ENCODE data around the gene MPLKIP. TPM values are rescaled to one million over a fixed set of nuclear protein-coding genes. Genes with fewer than 3 reads are reported as not detected.

The MPLKIP gene
- total RNA-seq, 1 experiment from 2014 or later = 61.6 TPM

GRCh38 chr7:40097728-40098127 lies 36.7 kb downstream of the MPLKIP start:
- Mint-ChIP-seq H3K9me3 (no peaks in the 10 kb centered on the region), H3K4me3 (no peak overlapping the region), H3K4me1 (peaks cover 24% of the 10 kb centered on the region), H3K27ac (peak overlapping the region; percentile 76; the same call in 1 of the 2 replicates), H3K36me3 (peaks cover 20% of the 10 kb centered on the region), H3K27me3 (ENCODE audit: low read depth) (no peaks in the 10 kb centered on the region)
- DNase-seq (ENCODE audit: low spot score) = no peak
- ChIA-PET POLR2A (interaction anchor here (0.7 kb wide), 1 partner anchor 151 kb away, joined by 5 read pairs; no protein-coding TSS in a partner anchor), CTCF (interaction anchor here (0.6 kb wide), 1 partner anchor 85 kb away, joined by 3 read pairs; no protein-coding TSS in a partner anchor)
- no peak for ATAC-seq
- TF ChIP-seq, protein P1, sequence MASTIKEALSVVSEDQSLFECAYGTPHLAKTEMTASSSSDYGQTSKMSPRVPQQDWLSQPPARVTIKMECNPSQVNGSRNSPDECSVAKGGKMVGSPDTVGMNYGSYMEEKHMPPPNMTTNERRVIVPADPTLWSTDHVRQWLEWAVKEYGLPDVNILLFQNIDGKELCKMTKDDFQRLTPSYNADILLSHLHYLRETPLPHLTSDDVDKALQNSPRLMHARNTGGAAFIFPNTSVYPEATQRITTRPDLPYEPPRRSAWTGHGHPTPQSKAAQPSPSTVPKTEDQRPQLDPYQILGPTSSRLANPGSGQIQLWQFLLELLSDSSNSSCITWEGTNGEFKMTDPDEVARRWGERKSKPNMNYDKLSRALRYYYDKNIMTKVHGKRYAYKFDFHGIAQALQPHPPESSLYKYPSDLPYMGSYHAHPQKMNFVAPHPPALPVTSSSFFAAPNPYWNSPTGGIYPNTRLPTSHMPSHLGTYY (CRISPR knock-in tag; IDR thresholded peaks at IDR 0.05) = no peak

GRCh38 chr7:40095695-40096327 lies 38.6 kb downstream of the MPLKIP start:
- H3K9me3 Mint-ChIP-seq = no peaks in the 10 kb centered on the region
- peaks cover 26% of the 10 kb centered on the region for H3K36me3 Mint-ChIP-seq
- ChIA-PET CTCF (no interaction called here), POLR2A (no interaction called here)
- H3K27me3 Mint-ChIP-seq (ENCODE audit: low read depth) = no peaks in the 10 kb centered on the region
- no peak for TF ChIP-seq SP1 (CRISPR knock-in tag; conservative IDR thresholded peaks at IDR 0.05)
- no peak for TF ChIP-seq GRHL2 (CRISPR knock-in tag; IDR thresholded peaks at IDR 0.05; ENCODE audit: insufficient replicate concordance, severe bottlenecking)
- TF ChIP-seq, protein P2, sequence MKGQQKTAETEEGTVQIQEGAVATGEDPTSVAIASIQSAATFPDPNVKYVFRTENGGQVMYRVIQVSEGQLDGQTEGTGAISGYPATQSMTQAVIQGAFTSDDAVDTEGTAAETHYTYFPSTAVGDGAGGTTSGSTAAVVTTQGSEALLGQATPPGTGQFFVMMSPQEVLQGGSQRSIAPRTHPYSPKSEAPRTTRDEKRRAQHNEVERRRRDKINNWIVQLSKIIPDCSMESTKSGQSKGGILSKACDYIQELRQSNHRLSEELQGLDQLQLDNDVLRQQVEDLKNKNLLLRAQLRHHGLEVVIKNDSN (CRISPR knock-in tag; IDR thresholded peaks at IDR 0.05) = no peak
- H3K4me1 Mint-ChIP-seq = peaks cover 24% of the 10 kb centered on the region
- 0 out of 2 replicates have a peak overlapping the region, but pooled peaks have one; percentile 42 for H3K27ac Mint-ChIP-seq
- DNase-seq (ENCODE audit: low spot score) = no peak
- ATAC-seq = peak; percentile 73
- H3K4me3 Mint-ChIP-seq = no peak overlapping the region

GRCh38 chr7:40095230-40095629 lies 39.2 kb downstream of the MPLKIP start:
- H3K4me3 Mint-ChIP-seq = no peak overlapping the region
- CTCF ChIA-PET = no interaction called here
- POLR2A ChIA-PET = no interaction called here

More at GRCh38 chr7:40095230-40095629, 39.2 kb downstream of the MPLKIP start:
- no peak for DNase-seq (ENCODE audit: low spot score)
- ATAC-seq = no peak
- H3K36me3 Mint-ChIP-seq = peaks cover 26% of the 10 kb centered on the region
- H3K4me1 Mint-ChIP-seq = peaks cover 24% of the 10 kb centered on the region
- H3K9me3 Mint-ChIP-seq = no peaks in the 10 kb centered on the region
- no peak overlapping the region for H3K27ac Mint-ChIP-seq
- H3K27me3 Mint-ChIP-seq (ENCODE audit: low read depth) = no peaks in the 10 kb centered on the region
- TF ChIP-seq E2F1 (CRISPR knock-in tag; IDR thresholded peaks at IDR 0.05) (no peak), NFE2L1 (CRISPR knock-in tag; IDR thresholded peaks at IDR 0.05) (no peak), ATF1 (CRISPR knock-in tag; IDR thresholded peaks at IDR 0.05) (no peak), TEAD1 (CRISPR knock-in tag; IDR thresholded peaks at IDR 0.05) (no peak)
- TF ChIP-seq, protein P1 (CRISPR knock-in tag; IDR thresholded peaks at IDR 0.05) = no peak
- TF ChIP-seq, protein P3, sequence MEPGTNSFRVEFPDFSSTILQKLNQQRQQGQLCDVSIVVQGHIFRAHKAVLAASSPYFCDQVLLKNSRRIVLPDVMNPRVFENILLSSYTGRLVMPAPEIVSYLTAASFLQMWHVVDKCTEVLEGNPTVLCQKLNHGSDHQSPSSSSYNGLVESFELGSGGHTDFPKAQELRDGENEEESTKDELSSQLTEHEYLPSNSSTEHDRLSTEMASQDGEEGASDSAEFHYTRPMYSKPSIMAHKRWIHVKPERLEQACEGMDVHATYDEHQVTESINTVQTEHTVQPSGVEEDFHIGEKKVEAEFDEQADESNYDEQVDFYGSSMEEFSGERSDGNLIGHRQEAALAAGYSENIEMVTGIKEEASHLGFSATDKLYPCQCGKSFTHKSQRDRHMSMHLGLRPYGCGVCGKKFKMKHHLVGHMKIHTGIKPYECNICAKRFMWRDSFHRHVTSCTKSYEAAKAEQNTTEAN (CRISPR knock-in tag; IDR thresholded peaks at IDR 0.05) = no peak
- TF ChIP-seq, protein P4, sequence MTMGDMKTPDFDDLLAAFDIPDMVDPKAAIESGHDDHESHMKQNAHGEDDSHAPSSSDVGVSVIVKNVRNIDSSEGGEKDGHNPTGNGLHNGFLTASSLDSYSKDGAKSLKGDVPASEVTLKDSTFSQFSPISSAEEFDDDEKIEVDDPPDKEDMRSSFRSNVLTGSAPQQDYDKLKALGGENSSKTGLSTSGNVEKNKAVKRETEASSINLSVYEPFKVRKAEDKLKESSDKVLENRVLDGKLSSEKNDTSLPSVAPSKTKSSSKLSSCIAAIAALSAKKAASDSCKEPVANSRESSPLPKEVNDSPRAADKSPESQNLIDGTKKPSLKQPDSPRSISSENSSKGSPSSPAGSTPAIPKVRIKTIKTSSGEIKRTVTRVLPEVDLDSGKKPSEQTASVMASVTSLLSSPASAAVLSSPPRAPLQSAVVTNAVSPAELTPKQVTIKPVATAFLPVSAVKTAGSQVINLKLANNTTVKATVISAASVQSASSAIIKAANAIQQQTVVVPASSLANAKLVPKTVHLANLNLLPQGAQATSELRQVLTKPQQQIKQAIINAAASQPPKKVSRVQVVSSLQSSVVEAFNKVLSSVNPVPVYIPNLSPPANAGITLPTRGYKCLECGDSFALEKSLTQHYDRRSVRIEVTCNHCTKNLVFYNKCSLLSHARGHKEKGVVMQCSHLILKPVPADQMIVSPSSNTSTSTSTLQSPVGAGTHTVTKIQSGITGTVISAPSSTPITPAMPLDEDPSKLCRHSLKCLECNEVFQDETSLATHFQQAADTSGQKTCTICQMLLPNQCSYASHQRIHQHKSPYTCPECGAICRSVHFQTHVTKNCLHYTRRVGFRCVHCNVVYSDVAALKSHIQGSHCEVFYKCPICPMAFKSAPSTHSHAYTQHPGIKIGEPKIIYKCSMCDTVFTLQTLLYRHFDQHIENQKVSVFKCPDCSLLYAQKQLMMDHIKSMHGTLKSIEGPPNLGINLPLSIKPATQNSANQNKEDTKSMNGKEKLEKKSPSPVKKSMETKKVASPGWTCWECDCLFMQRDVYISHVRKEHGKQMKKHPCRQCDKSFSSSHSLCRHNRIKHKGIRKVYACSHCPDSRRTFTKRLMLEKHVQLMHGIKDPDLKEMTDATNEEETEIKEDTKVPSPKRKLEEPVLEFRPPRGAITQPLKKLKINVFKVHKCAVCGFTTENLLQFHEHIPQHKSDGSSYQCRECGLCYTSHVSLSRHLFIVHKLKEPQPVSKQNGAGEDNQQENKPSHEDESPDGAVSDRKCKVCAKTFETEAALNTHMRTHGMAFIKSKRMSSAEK (CRISPR knock-in tag; IDR thresholded peaks at IDR 0.05; ENCODE audit: borderline replicate concordance) = no peak
- TF ChIP-seq, protein P5, sequence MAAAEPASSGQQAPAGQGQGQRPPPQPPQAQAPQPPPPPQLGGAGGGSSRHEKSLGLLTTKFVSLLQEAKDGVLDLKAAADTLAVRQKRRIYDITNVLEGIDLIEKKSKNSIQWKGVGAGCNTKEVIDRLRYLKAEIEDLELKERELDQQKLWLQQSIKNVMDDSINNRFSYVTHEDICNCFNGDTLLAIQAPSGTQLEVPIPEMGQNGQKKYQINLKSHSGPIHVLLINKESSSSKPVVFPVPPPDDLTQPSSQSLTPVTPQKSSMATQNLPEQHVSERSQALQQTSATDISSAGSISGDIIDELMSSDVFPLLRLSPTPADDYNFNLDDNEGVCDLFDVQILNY (CRISPR knock-in tag; IDR thresholded peaks at IDR 0.05) = no peak
- TF ChIP-seq, protein P6, sequence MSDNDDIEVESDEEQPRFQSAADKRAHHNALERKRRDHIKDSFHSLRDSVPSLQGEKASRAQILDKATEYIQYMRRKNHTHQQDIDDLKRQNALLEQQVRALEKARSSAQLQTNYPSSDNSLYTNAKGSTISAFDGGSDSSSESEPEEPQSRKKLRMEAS (CRISPR knock-in tag; IDR thresholded peaks at IDR 0.05) = no peak
- TF ChIP-seq, protein P7, sequence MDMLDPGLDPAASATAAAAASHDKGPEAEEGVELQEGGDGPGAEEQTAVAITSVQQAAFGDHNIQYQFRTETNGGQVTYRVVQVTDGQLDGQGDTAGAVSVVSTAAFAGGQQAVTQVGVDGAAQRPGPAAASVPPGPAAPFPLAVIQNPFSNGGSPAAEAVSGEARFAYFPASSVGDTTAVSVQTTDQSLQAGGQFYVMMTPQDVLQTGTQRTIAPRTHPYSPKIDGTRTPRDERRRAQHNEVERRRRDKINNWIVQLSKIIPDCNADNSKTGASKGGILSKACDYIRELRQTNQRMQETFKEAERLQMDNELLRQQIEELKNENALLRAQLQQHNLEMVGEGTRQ (CRISPR knock-in tag; IDR thresholded peaks at IDR 0.05) = no peak

All from WTC11 (cell line).